ENCODE results near the gene MSL1. TPM values are rescaled to one million over a fixed set of nuclear protein-coding genes. Genes with fewer than 3 reads are reported as not detected.

The MSL1 gene
- total and polyA plus RNA-seq, 2 of the 4 experiments (the other 2 are of a cell fraction): 28.3 to 48.4 TPM

GRCh38 chr17:40090237-40091119 is 31.3 kb upstream of the MSL1 start:
- 67% methylated on average over 4 of the region's 14 CpGs; no CpG with 5 or more reads in 1 of the 2 experiments for WGBS, 2 experiments (ENCODE audit: extremely low coverage in 2 of 2, insufficient read length in 1 of 2)
- BruUV-seq (replicated peaks): no TSS peak

More at GRCh38 chr17:40090237-40091119, 31.3 kb upstream of the MSL1 start:
- no peak for DNase-seq
- Histone ChIP-seq H4K20me1 (ENCODE audit: insufficient read depth, low read length) (peaks cover 6% of the 10 kb centered on the region; the same call in 1 of the 2 replicates), H3K27ac (ENCODE audit: insufficient read depth, low read length) (no peak overlapping the region), H2BK5ac (ENCODE audit: low read depth, low read length, poor library complexity, severe bottlenecking) (no peak overlapping the region), H3K56ac (ENCODE audit: extremely low read depth, insufficient read depth, low read length) (no peak overlapping the region), H3K9me3 (ENCODE audit: control insufficient read depth, insufficient read depth, low read length) (no peaks in the 10 kb centered on the region), H3K23ac (ENCODE audit: low read depth, low read length) (no peak overlapping the region), H3K9me1 (ENCODE audit: insufficient read depth, low read length) (no peaks in the 10 kb centered on the region), H2BK120ac (ENCODE audit: low read depth, low read length) (no peak overlapping the region), H4K91ac (ENCODE audit: insufficient read depth, low read depth, low read length) (no peak overlapping the region), H2BK20ac (ENCODE audit: low read depth, low read length) (no peak overlapping the region), H4K5ac (ENCODE audit: low read depth, low read length) (no peak overlapping the region), H2AFZ (replicated peaks; ENCODE audit: low read length, poor library complexity) (no peak overlapping the region), H4K8ac (ENCODE audit: low read depth in 2 of 2, low read length in 2 of 2) (no peak overlapping the region), H3K27me3 (ENCODE audit: control insufficient read depth, insufficient read depth, low read length) (no peaks in the 10 kb centered on the region), H3K14ac (replicated peaks; ENCODE audit: low read depth, low read length) (no peak overlapping the region), H3K36me3 (ENCODE audit: control insufficient read depth, insufficient read depth, low read length) (peaks cover 70% of the 10 kb centered on the region), H2AK5ac (ENCODE audit: low read depth, low read length) (no peak overlapping the region), H3K4ac (ENCODE audit: low read depth, low read length) (no peak overlapping the region), H3K4me2 (ENCODE audit: low read depth, low read length) (no peak overlapping the region), H3K9ac (ENCODE audit: low read depth, low read length) (no peak overlapping the region), H2AK9ac (replicated peaks; ENCODE audit: low read depth, low read length, poor library complexity) (peak overlapping the region; percentile 73), H2BK15ac (ENCODE audit: low read depth, low read length) (no peak overlapping the region), H3K79me1 (ENCODE audit: low read depth in 1 of 2, low read length in 2 of 2) (peaks cover 0 to 8% of the 10 kb centered on the region in 2 experiments; a peak in 1 of 4 replicates), H3K4me1 (ENCODE audit: control insufficient read depth, insufficient read depth, low read length) (peaks cover 5% of the 10 kb centered on the region; the same call in 1 of the 2 replicates), H3K4me3 (ENCODE audit: insufficient read depth, low read depth, low read length) (no peak overlapping the region), H3K18ac (ENCODE audit: low read depth, low read length) (no peak overlapping the region)
- intact Hi-C loops (cut with micrococcal nuclease) (no loop called here), dilution Hi-C loops (cut with HindIII; ENCODE audit: low sequenced_read_pairs, unreplicated experiment) (no loop called here), in situ Hi-C loops (cut with MboI; ENCODE audit: low sequenced_read_pairs) (no loop called here)
- ChIA-PET CTCF (no interaction called here), POLR2A (ENCODE audit: unreplicated experiment) (no interaction called here)
- no peak for TF ChIP-seq CHD1 (IDR thresholded peaks at IDR 0.05; ENCODE audit: low read depth, low read length)
- no peak for TF ChIP-seq SMC3 (IDR thresholded peaks at IDR 0.05; ENCODE audit: low read depth, low read length)
- TF ChIP-seq CEBPB (IDR thresholded peaks at IDR 0.05; ENCODE audit: low read depth, low read length): no peak
- no peak for TF ChIP-seq MAZ (IDR thresholded peaks at IDR 0.05; ENCODE audit: borderline replicate concordance, low read depth, low read length)
- no peak for TF ChIP-seq MAFK (IDR thresholded peaks at IDR 0.05; ENCODE audit: low read depth, low read length)
- TF ChIP-seq RAD21 (IDR thresholded peaks at IDR 0.05; ENCODE audit: low read length): no peak
- TF ChIP-seq RCOR1 (IDR thresholded peaks at IDR 0.05; ENCODE audit: insufficient replicate concordance, low read length): no peak
- TF ChIP-seq FOS (IDR thresholded peaks at IDR 0.05; ENCODE audit: low read depth, low read length): no peak
- no peak for TF ChIP-seq MXI1 (IDR thresholded peaks at IDR 0.05; ENCODE audit: borderline replicate concordance, low read depth, low read length)
- TF ChIP-seq, protein P1, sequence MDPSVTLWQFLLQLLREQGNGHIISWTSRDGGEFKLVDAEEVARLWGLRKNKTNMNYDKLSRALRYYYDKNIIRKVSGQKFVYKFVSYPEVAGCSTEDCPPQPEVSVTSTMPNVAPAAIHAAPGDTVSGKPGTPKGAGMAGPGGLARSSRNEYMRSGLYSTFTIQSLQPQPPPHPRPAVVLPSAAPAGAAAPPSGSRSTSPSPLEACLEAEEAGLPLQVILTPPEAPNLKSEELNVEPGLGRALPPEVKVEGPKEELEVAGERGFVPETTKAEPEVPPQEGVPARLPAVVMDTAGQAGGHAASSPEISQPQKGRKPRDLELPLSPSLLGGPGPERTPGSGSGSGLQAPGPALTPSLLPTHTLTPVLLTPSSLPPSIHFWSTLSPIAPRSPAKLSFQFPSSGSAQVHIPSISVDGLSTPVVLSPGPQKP (IDR thresholded peaks at IDR 0.05; ENCODE audit: borderline replicate concordance, low read depth, low read length): no peak
- no peak for TF ChIP-seq BHLHE40 (IDR thresholded peaks at IDR 0.05; ENCODE audit: low read depth, low read length)
- TF ChIP-seq NFE2L2 (IDR thresholded peaks at IDR 0.05; ENCODE audit: low read depth, low read length): no peak
- no peak for TF ChIP-seq USF2 (IDR thresholded peaks at IDR 0.05; ENCODE audit: low read depth, low read length)
- no peak for ATAC-seq (ENCODE audit: low read depth)
